A549 (cell line): ENCODE data around the gene RRBP1. TPM values are rescaled to one million over a fixed set of nuclear protein-coding genes. Genes with fewer than 3 reads are reported as not detected.

Experiments
- ATAC-seq, 2 experiments: fragments of 200-7000 bp in 1 of 2; fragments of >200 bp in 1 of 2; cut with Nextera tagmentation in 1 of 2; cut with Tn5 transposase in 1 of 2; 3 replicates each; pipeline versions ENCODE4 v1.8.0 to v1.9.1; 2018 to 2020; ENCODE audit warnings: mild to moderate bottlenecking in 1 of 2, moderate library complexity in 1 of 2
- CTCF ChIA-PET: fragments of 300-600 bp; sonication (Branson Sonifier 250); formaldehyde crosslinking; extraction: SDS; loops from one replicate; lab custom pipeline; 2021; ENCODE audit warnings: antibody characterized with exemption, inconsistent platforms; lab: Yijun Ruan, JAX
- POLR2A ChIA-PET: fragments of 350-600 bp; formaldehyde crosslinking; extraction: SDS; loops from one replicate; lab custom pipeline; 2021; ENCODE audit warnings: antibody characterized with exemption, inconsistent platforms; lab: Yijun Ruan, JAX
- DNase-seq, 2 experiments: peaks; one replicate each; pipeline versions ENCODE4 v3.0.0 to v3.0.0-alpha.2; 2011 to 2016; ENCODE audit warnings: low read depth in 1 of 2, low spot score in 1 of 2
- FAIRE-seq: peaks from 2 replicates; lab custom pipeline; 2011; peaks lifted over from hg19 to GRCh38; lab: Jason Lieb, UNC
- H3K27ac ChIP-seq, 2 experiments: fragments of >200 bp; sonication (Bioruptor Twin); formaldehyde crosslinking; 3 replicates each; pipeline ENCODE4 v1.5.1; 2016 to 2017
- H3K4me1 ChIP-seq: fragments of >200 bp; sonication (Bioruptor Twin); formaldehyde crosslinking; 3 replicates; pipeline ENCODE4 v1.6.1; 2016
- H3K4me2 ChIP-seq: fragments of >200 bp; sonication (Bioruptor Twin); formaldehyde crosslinking; 3 replicates; pipeline ENCODE4 v1.6.1; 2016
- H3K4me3 ChIP-seq: fragments of >200 bp; sonication (Bioruptor Twin); formaldehyde crosslinking; 3 replicates; pipeline ENCODE4 v1.5.1; 2016
- H3K9me3 ChIP-seq: fragments of >200 bp; sonication (Bioruptor Twin); formaldehyde crosslinking; 3 replicates; pipeline ENCODE4 v1.6.1; 2016
- CHD2 ChIP-seq: fragments of 150-350 bp; IDR thresholded peaks from 2 replicates; pipeline ENCODE4 v1.6.1; 2014; ENCODE audit warnings: low read length; ENCODE audit not compliant: partially characterized antibody
- CHD4 ChIP-seq: fragments of 200-600 bp; sonication (generic); IDR thresholded peaks from 2 replicates; pipeline ENCODE4 v1.6.1; 2016; ENCODE audit warnings: antibody characterized with exemption, mild to moderate bottlenecking, borderline replicate concordance
- EHF ChIP-seq: fragments of 250-450 bp; sonication (Bioruptor Pico); IDR thresholded peaks from 2 replicates; pipeline ENCODE4 v1.5.0; 2020; ENCODE audit warnings: mild to moderate bottlenecking
- EP300 ChIP-seq, 2 experiments: fragments of >200 bp; sonication (Bioruptor Twin); formaldehyde crosslinking; IDR thresholded peaks; 2 replicates in 1 of 2; 3 replicates in 1 of 2; pipeline ENCODE4 v1.6.1; 2016 to 2017
- FOSL2 ChIP-seq, 2 experiments: fragments of 450-650 bp in 1 of 2; fragments of >200 bp in 1 of 2; sonication (Bioruptor Twin) in 1 of 2; formaldehyde crosslinking; IDR thresholded peaks; 2 replicates each; pipeline versions ENCODE4 v1.5.0 to v1.6.1; 2016 to 2020; ENCODE audit warnings: mild to moderate bottlenecking in 1 of 2, moderate library complexity in 1 of 2
- FOXS1 ChIP-seq: fragments of 250-450 bp; sonication (Bioruptor Pico); IDR thresholded peaks from 2 replicates; pipeline ENCODE4 v1.5.0; 2020; ENCODE audit warnings: mild to moderate bottlenecking, moderate library complexity
- HDAC2 ChIP-seq: fragments of 200-600 bp; sonication (generic); IDR thresholded peaks from 2 replicates; pipeline ENCODE4 v1.6.1; 2016
- HEYL ChIP-seq: fragments of 250-450 bp; sonication (Bioruptor Pico); IDR thresholded peaks from 2 replicates; pipeline ENCODE4 v1.8.0; 2021; ENCODE audit warnings: mild to moderate bottlenecking, moderate library complexity
- HOXA7 ChIP-seq: fragments of 250-450 bp; sonication (Bioruptor Pico); IDR thresholded peaks from 2 replicates; pipeline ENCODE4 v1.5.0; 2020; ENCODE audit warnings: mild to moderate bottlenecking, moderate library complexity
- HOXB13 ChIP-seq: fragments of 250-450 bp; sonication (Bioruptor Pico); IDR thresholded peaks from 2 replicates; pipeline ENCODE4 v1.5.0; 2020; ENCODE audit warnings: low read depth, mild to moderate bottlenecking, moderate library complexity
- JUN ChIP-seq, 2 experiments: fragments of >200 bp; sonication (Bioruptor Twin); formaldehyde crosslinking; IDR thresholded peaks; 2 replicates in 1 of 2; 3 replicates in 1 of 2; pipeline ENCODE4 v1.6.1; 2016 to 2017
- JUNB ChIP-seq: fragments of >200 bp; sonication (Bioruptor Twin); formaldehyde crosslinking; IDR thresholded peaks from 2 replicates; pipeline ENCODE4 v1.6.1; 2016
- KDM5A ChIP-seq: fragments of 200-600 bp; sonication (generic); IDR thresholded peaks from 2 replicates; pipeline ENCODE4 v1.6.1; 2016; ENCODE audit warnings: antibody characterized with exemption, mild to moderate bottlenecking
- MYC ChIP-seq: IDR thresholded peaks from 2 replicates; pipeline ENCODE4 v1.6.1; 2012; ENCODE audit warnings: mild to moderate bottlenecking, inconsistent platforms, low read length, improper control_type of control experiment, borderline replicate concordance
- NR3C1 ChIP-seq: fragments of >200 bp; sonication (Bioruptor Twin); formaldehyde crosslinking; IDR thresholded peaks from 3 replicates; pipeline ENCODE4 v1.6.1; 2017
- POLR2A ChIP-seq: IDR thresholded peaks from 2 replicates; pipeline ENCODE4 v1.6.1; 2012; ENCODE audit warnings: mild to moderate bottlenecking, low read length
- POLR2AphosphoS2 ChIP-seq: conservative IDR thresholded peaks from 2 replicates; pipeline ENCODE4 v1.6.1; 2012; ENCODE audit warnings: low read length, improper control_type of control experiment, inconsistent platforms
- RAD21 ChIP-seq, 2 experiments: fragments of >200 bp in 1 of 2; sonication (Bioruptor Twin) in 1 of 2; formaldehyde crosslinking in 1 of 2; IDR thresholded peaks in 1 of 2; conservative IDR thresholded peaks in 1 of 2; 2 replicates in 1 of 2; 3 replicates in 1 of 2; pipeline ENCODE4 v1.6.1; 2012 to 2018; ENCODE audit warnings: inconsistent platforms in 1 of 2
- RCOR1 ChIP-seq: fragments of 150-350 bp; IDR thresholded peaks from 2 replicates; pipeline ENCODE4 v1.6.1; 2014; ENCODE audit warnings: antibody characterized with exemption, low read length, low read depth
- SMC3 ChIP-seq: fragments of >200 bp; sonication (Bioruptor Twin); formaldehyde crosslinking; IDR thresholded peaks from 3 replicates; pipeline ENCODE4 v1.6.1; 2018; ENCODE audit warnings: inconsistent platforms
- SREBF2 ChIP-seq: fragments of 450-650 bp; IDR thresholded peaks from 2 replicates; pipeline ENCODE4 v1.6.1; 2014; ENCODE audit warnings: mild to moderate bottlenecking, moderate library complexity
- ZNF302 ChIP-seq: fragments of 250-450 bp; sonication (Bioruptor Pico); IDR thresholded peaks from 2 replicates; pipeline ENCODE4 v1.9.0; 2021; ENCODE audit warnings: inconsistent platforms, mild to moderate bottlenecking, moderate library complexity
- WGBS: methylation state at CpG from one replicate; pipeline ENCODE4 v1.1.6; 2017; ENCODE audit errors: missing lambda C conversion rate; 5-methylcytosine and 5-hydroxymethylcytosine counted together
- polyA plus RNA-seq, 4 experiments: library from polyadenylated mRNA; depleted of rRNA in 3 of 4; stranded (reverse); fragments of >200 nt; fragmentation: RNase III in 1 of 4; extraction: RNeasy Plus Mini Kit Qiagen cat#74134 plus additional on column Dnase treatment in 1 of 4; gene quantifications; 2 replicates in 3 of 4; 3 replicates in 1 of 4; pipeline ENCODE4 v1.2.3, GENCODE V29; 2011 to 2017
- TF ChIP-seq, protein P1 (sequence below): fragments of >200 bp; sonication (Bioruptor Twin); formaldehyde crosslinking; IDR thresholded peaks from 3 replicates; pipeline ENCODE4 v1.5.1; 2016
- TF ChIP-seq, protein P2 (sequence below): fragments of >200 bp; sonication (Bioruptor Twin); formaldehyde crosslinking; IDR thresholded peaks from 2 replicates; pipeline ENCODE4 v1.6.1; 2016
- TF ChIP-seq, protein P3 (sequence below): fragments of 150-350 bp; IDR thresholded peaks from 2 replicates; pipeline ENCODE4 v1.6.1; 2014; ENCODE audit warnings: low read depth, mild to moderate bottlenecking, low read length

Gene RRBP1
- polyA plus RNA-seq, 2 of the 4 experiments (the other 2 are of a cell fraction) = 51.6 to 79.6 TPM

DNA sequence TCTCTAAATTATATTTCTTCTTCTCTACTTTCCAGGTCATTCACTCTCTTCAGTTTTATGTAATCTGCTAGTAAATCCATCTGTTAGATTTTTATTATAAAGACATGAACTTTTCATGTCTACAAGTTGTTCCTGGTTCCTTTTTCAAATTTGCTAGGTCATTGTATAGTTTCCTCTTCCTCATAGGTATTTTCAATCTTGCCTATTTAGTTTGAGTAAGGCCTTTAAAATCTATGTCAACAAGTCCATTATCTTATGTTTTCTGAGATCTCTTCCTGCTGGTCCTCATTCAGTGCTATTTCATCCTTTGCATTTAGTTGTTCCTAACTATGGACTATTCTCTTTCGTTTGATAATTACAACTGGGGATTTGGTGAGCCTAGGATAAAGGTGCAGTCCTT lies 11.0 kb downstream of the RRBP1 start:
- TF ChIP-seq FOSL2 (IDR thresholded peaks at IDR 0.05) (no peak), FOSL2 (CRISPR knock-in tag; IDR thresholded peaks at IDR 0.05) (no peak), FOXS1 (CRISPR knock-in tag) (no peak), RCOR1 (no peak), SREBF2 (no peak), MYC (no peak), ZNF302 (CRISPR knock-in tag) (no peak)
- TF ChIP-seq, protein P1, sequence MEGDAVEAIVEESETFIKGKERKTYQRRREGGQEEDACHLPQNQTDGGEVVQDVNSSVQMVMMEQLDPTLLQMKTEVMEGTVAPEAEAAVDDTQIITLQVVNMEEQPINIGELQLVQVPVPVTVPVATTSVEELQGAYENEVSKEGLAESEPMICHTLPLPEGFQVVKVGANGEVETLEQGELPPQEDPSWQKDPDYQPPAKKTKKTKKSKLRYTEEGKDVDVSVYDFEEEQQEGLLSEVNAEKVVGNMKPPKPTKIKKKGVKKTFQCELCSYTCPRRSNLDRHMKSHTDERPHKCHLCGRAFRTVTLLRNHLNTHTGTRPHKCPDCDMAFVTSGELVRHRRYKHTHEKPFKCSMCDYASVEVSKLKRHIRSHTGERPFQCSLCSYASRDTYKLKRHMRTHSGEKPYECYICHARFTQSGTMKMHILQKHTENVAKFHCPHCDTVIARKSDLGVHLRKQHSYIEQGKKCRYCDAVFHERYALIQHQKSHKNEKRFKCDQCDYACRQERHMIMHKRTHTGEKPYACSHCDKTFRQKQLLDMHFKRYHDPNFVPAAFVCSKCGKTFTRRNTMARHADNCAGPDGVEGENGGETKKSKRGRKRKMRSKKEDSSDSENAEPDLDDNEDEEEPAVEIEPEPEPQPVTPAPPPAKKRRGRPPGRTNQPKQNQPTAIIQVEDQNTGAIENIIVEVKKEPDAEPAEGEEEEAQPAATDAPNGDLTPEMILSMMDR = no peak
- POLR2A ChIA-PET = no interaction called here
- no peak for ATAC-seq
- Histone ChIP-seq H3K4me2 (no peak overlapping the region), H3K9me3 (no peaks in the 10 kb centered on the region), H3K27ac (no peak overlapping the region), H3K4me1 (peaks cover 9% of the 10 kb centered on the region), H3K4me3 (no peak overlapping the region)
- CTCF ChIA-PET = interaction anchor here (1.1 kb wide), 1 partner anchor 11 kb away, joined by 3 read pairs; the partner anchor contains the start of gene RRBP1
- FAIRE-seq = no peak
- DNase-seq = no peak
- 93% methylated on average over 1 of the region's 1 CpG for WGBS

DNA sequence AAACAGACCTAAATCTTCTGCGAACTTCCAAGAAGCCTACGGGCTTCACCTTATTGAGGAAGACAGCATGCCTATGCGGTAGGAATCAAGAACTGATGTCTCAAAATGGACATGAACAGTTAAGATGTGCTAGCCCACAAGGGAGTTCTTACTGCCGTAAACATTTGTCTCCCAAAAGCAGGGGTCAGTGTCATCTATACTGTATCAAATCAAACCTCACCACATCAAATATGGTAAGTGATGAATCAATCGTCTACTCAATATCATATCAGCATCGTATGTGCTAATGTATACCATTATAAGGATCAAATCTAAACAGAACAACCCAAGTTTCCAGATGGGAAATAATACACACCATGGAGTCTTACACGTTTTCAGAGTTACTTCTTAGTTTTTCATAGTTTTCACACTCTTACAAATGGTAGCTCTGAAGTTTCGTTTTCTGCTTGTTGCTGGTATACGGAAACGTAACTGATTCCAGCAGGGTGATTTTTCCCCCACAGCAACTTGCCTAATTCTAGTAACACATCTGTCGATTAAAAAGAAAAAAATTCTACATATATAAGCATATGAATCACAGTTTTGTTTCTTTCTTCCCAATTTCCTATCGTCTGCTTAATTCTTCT lies 12.6 kb downstream of the RRBP1 start:
- ChIA-PET POLR2A (no interaction called here), CTCF (no interaction called here)
- no peak for TF ChIP-seq HOXA7 (CRISPR knock-in tag)
- TF ChIP-seq, protein P2, sequence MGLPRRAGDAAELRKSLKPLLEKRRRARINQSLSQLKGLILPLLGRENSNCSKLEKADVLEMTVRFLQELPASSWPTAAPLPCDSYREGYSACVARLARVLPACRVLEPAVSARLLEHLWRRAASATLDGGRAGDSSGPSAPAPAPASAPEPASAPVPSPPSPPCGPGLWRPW = no peak
- no peak for TF ChIP-seq CHD4
- no peak for TF ChIP-seq POLR2AphosphoS2
- no peak for TF ChIP-seq KDM5A
- no peak for TF ChIP-seq CHD2
- TF ChIP-seq EHF (CRISPR knock-in tag) = no peak
- no peak for TF ChIP-seq HOXB13
- TF ChIP-seq JUNB = no peak
- no peak for TF ChIP-seq HDAC2
- TF ChIP-seq NR3C1 = no peak
- no peak for TF ChIP-seq HEYL
- no peak for TF ChIP-seq RAD21 (conservative IDR thresholded peaks at IDR 0.05 in 1 of 2, IDR thresholded peaks at IDR 0.05 in 1 of 2)
- no peak for TF ChIP-seq EP300 (IDR thresholded peaks at IDR 0.05)
- TF ChIP-seq, protein P3, sequence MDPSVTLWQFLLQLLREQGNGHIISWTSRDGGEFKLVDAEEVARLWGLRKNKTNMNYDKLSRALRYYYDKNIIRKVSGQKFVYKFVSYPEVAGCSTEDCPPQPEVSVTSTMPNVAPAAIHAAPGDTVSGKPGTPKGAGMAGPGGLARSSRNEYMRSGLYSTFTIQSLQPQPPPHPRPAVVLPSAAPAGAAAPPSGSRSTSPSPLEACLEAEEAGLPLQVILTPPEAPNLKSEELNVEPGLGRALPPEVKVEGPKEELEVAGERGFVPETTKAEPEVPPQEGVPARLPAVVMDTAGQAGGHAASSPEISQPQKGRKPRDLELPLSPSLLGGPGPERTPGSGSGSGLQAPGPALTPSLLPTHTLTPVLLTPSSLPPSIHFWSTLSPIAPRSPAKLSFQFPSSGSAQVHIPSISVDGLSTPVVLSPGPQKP = no peak
- no peak for TF ChIP-seq SMC3
- TF ChIP-seq JUN (IDR thresholded peaks at IDR 0.05) = no peak
- no peak for TF ChIP-seq POLR2A
- TF ChIP-seq FOSL2 (IDR thresholded peaks at IDR 0.05) = no peak
- TF ChIP-seq FOSL2 (CRISPR knock-in tag; IDR thresholded peaks at IDR 0.05) = no peak
- no peak for TF ChIP-seq SREBF2
- Histone ChIP-seq H3K4me3 (no peak overlapping the region), H3K9me3 (no peaks in the 10 kb centered on the region), H3K4me1 (peaks cover 9% of the 10 kb centered on the region), H3K4me2 (no peak overlapping the region), H3K27ac (no peak overlapping the region)
- FAIRE-seq (no peak), ATAC-seq (no peak), DNase-seq (no peak)
- 91% methylated on average over 12 of the region's 12 CpGs for WGBS
